GM13976 (cell line): ENCODE data around the gene RHBDF2.

Experiments
- DNase-seq: peaks from one replicate; pipeline ENCODE4 v3.0.0; 2012; ENCODE audit warnings: low spot score
- in situ Hi-C: fragments of 300-500 bp; cut with MboI; formaldehyde crosslinking; loops from one replicate; pipeline ENCODE4 v1.12.0; 2022; ENCODE audit warnings: low sequenced_read_pairs, mixed read lengths, inconsistent platforms; ENCODE audit not compliant: unreplicated experiment
- TF ChIP-seq, protein P1 (sequence below): IDR thresholded peaks from 2 replicates; pipeline ENCODE4 v1.5.1; 2012; ENCODE audit warnings: borderline replicate concordance, mild to moderate bottlenecking; ENCODE audit not compliant: insufficient read depth; ENCODE audit errors: extremely low read depth, missing control alignments, control extremely low read depth

The RHBDF2 gene

GRCh38 chr17:76442341-76443338, 58.6 kb downstream of the RHBDF2 start:
- DNase-seq: no peak
- in situ Hi-C loops: no loop called here
- TF ChIP-seq, protein P1, sequence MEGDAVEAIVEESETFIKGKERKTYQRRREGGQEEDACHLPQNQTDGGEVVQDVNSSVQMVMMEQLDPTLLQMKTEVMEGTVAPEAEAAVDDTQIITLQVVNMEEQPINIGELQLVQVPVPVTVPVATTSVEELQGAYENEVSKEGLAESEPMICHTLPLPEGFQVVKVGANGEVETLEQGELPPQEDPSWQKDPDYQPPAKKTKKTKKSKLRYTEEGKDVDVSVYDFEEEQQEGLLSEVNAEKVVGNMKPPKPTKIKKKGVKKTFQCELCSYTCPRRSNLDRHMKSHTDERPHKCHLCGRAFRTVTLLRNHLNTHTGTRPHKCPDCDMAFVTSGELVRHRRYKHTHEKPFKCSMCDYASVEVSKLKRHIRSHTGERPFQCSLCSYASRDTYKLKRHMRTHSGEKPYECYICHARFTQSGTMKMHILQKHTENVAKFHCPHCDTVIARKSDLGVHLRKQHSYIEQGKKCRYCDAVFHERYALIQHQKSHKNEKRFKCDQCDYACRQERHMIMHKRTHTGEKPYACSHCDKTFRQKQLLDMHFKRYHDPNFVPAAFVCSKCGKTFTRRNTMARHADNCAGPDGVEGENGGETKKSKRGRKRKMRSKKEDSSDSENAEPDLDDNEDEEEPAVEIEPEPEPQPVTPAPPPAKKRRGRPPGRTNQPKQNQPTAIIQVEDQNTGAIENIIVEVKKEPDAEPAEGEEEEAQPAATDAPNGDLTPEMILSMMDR: no peak

- no peak for DNase-seq
- in situ Hi-C loops: no loop called here
- TF ChIP-seq, protein P1: no peak
Observed at GRCh38 chr17:76441686-76442340, 59.4 kb downstream of the RHBDF2 start.

GRCh38 chr17:76440751-76441362, 60.4 kb downstream of the RHBDF2 start:
- TF ChIP-seq, protein P1: no peak
- in situ Hi-C loops: no loop called here
- DNase-seq: no peak

DNA sequence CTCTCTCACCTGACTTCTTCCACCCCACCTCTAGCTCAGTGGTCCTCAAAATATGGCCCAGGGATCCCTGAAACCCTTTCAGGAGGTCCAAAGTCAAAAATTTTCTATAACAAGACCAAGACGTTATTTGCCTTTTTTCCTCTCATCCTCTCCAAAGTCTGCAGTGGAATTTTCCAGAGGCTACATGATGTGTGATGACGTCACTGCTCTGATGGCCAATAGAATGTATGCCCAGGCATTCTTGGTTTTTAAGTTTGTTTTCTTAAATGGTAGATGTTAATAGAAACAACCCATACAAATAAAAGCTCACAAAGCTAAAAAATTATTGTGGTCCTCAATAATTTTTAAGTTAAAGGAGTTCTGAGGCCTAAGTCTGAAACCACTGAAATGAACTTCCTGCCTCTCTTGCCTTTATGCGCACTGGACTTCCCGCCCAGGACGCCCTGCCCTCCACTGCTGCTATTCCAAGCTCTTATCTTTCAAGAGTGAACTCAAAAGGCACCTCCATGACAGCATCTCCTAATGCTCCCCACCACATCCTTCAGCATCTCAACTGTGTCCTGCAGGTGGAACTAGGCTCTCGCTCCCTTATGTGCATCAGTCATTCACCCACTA, 61.8 kb downstream of the RHBDF2 start:
- no peak for DNase-seq
- in situ Hi-C loops: no loop called here

DNA sequence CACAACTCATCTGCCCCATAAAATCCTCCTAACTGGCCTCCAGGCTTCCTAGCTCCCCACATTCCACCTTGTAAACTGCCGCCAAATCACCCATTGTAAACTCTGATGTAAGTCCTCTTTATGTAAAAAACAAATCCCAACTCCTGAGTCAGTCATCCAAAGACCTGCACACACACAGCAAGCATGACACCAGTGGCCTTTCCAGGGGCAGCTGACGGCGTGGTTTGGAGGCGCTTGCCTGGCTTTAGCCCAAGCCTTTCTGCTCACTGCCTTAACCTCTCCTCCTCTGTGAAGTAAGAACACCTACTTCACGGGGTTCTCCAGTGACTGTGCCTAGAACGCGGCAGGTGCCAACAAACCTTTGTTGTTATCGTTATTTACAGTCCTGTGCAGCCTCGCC, 62.3 kb downstream of the RHBDF2 start:
- TF ChIP-seq, protein P1: no peak
- in situ Hi-C loops: no loop called here
- no peak for DNase-seq

More for the DNA sequence above, 61.8 kb downstream of the RHBDF2 start:
- TF ChIP-seq, protein P1: no peak

- in situ Hi-C loops: no loop called here
- TF ChIP-seq, protein P1: no peak
- no peak for DNase-seq
Observed at GRCh38 chr17:76437467-76438402, 63.5 kb downstream of the RHBDF2 start.
